Thyroid gland (tissue), 4 donors: Measurements from ENCODE around the gene STK32B. TPM values are rescaled to one million over a fixed set of nuclear protein-coding genes. Genes with fewer than 3 reads are reported as not detected.

Experiments used
- DNase-seq, 2 donors: peaks; one replicate each; pipeline ENCODE4 v3.0.0-alpha.2; 2019
- H3K27ac ChIP-seq, 3 donors: fragments of 200-600 bp; sonication (generic); 1 replicate in 2 of 3; 2 replicates in 1 of 3; pipeline ENCODE4 v1.5.1; 2016 to 2019; ENCODE audit warnings: mild to moderate bottlenecking in 1 of 3, moderate library complexity in 1 of 3
- H3K27me3 ChIP-seq: fragments of 200-600 bp; sonication (generic); one replicate; pipeline ENCODE4 v1.5.1; 2019
- H3K36me3 ChIP-seq, 2 donors: fragments of 200-600 bp; sonication (generic); one replicate each; pipeline ENCODE4 v1.5.1; 2016 to 2019
- H3K4me1 ChIP-seq, 2 donors: fragments of 200-600 bp; sonication (generic); one replicate each; pipeline ENCODE4 v1.5.1; 2017 to 2019
- H3K4me3 ChIP-seq, 3 donors: fragments of 200-600 bp; sonication (generic); replicated peaks in 1 of 3; 1 replicate in 2 of 3; 2 replicates in 1 of 3; pipeline ENCODE4 v1.5.1; 2016; ENCODE audit warnings: mild to moderate bottlenecking in 1 of 3
- H3K9me3 ChIP-seq: fragments of 200-600 bp; sonication (generic); one replicate; pipeline ENCODE4 v1.5.1; 2017
- POLR2A ChIP-seq, 2 donors: fragments of 450-650 bp; IDR thresholded peaks; one replicate each; pipeline ENCODE4 v1.6.1; 2017; ENCODE audit warnings: antibody characterized with exemption in 2 of 2, mild to moderate bottlenecking in 2 of 2, moderate library complexity in 1 of 2
- WGBS, 2 donors: methylation state at CpG; one replicate each; pipeline ENCODE4 v1.1.5; 2017; 5-methylcytosine and 5-hydroxymethylcytosine counted together
- intact Hi-C: fragments of 100-400 bp; cut with DNase I; formaldehyde crosslinking; loops from one replicate; pipeline ENCODE4 v1.15.1; 2023
- total RNA-seq, 4 donors: library from RNA; depleted of rRNA; stranded (reverse); fragments of >200 nt; gene quantifications; one replicate each; pipeline ENCODE4 v1.2.3, GENCODE V29; 2016
- TF ChIP-seq, protein P1 (sequence below), 6 experiments: fragments of 200-600 bp in 3 of 6; fragments of 450-650 bp in 3 of 6; sonication (generic) in 3 of 6; IDR thresholded peaks; one replicate each; pipeline ENCODE4 v1.5.1; 2016 to 2019; ENCODE audit warnings: antibody characterized with exemption in 6 of 6, mild to moderate bottlenecking in 2 of 6, inconsistent platforms in 1 of 6, moderate library complexity in 1 of 6

STK32B gene
- total RNA-seq, 4 donors from 2014 or later: 1.9 to 14.8 (median 4.4) TPM

DNA sequence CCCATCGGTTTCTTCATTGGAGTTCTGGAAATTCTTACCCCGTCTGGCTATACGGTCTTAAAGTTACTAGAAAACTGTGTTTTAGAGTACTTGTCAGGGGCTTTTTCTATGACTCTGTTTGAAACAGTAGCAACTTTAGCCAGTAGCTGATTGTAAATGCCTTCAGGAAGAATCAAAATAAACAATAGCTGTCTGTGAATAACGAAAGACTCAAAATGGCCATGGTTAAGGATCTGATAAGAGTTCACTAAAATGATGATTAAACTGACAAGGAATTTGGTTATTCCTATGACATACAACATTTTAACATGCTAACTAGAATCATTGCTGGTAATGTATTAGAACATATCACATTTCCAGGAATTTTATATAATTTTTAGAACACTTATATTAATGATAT is 466.1 kb downstream of the STK32B start:
- 90% methylated on average over 4 of the region's 4 CpGs for whole genome bisulfite sequencing, 2 donors
- intact Hi-C loops: no loop called here
- TF ChIP-seq POLR2A (IDR thresholded peaks at IDR 0.05): no peak
- TF ChIP-seq, protein P1, sequence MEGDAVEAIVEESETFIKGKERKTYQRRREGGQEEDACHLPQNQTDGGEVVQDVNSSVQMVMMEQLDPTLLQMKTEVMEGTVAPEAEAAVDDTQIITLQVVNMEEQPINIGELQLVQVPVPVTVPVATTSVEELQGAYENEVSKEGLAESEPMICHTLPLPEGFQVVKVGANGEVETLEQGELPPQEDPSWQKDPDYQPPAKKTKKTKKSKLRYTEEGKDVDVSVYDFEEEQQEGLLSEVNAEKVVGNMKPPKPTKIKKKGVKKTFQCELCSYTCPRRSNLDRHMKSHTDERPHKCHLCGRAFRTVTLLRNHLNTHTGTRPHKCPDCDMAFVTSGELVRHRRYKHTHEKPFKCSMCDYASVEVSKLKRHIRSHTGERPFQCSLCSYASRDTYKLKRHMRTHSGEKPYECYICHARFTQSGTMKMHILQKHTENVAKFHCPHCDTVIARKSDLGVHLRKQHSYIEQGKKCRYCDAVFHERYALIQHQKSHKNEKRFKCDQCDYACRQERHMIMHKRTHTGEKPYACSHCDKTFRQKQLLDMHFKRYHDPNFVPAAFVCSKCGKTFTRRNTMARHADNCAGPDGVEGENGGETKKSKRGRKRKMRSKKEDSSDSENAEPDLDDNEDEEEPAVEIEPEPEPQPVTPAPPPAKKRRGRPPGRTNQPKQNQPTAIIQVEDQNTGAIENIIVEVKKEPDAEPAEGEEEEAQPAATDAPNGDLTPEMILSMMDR (IDR thresholded peaks at IDR 0.05): no peak
- Histone ChIP-seq H3K27ac (no peak overlapping the region), H3K9me3 (no peaks in the 10 kb centered on the region), H3K4me3 (no peak overlapping the region), H3K27me3 (no peaks in the 10 kb centered on the region), H3K4me1 (no peaks in the 10 kb centered on the region), H3K36me3 (no peaks in the 10 kb centered on the region)
- no peak for DNase-seq

GRCh38 chr4:5524446-5525299 is 473.4 kb downstream of the STK32B start:
- TF ChIP-seq POLR2A (IDR thresholded peaks at IDR 0.05): no peak
- TF ChIP-seq, protein P1 (IDR thresholded peaks at IDR 0.05): no peak
- Histone ChIP-seq H3K36me3 (no peaks in the 10 kb centered on the region), H3K4me1 (no peaks in the 10 kb centered on the region), H3K9me3 (no peaks in the 10 kb centered on the region), H3K4me3 (no peak overlapping the region), H3K27me3 (no peaks in the 10 kb centered on the region), H3K27ac (no peak overlapping the region)
- 45 to 62% methylated on average over 5 of the region's 5 CpGs for WGBS, 2 donors
- intact Hi-C loops: no loop called here
- DNase-seq: peak in 1 of 2 donors; percentile 7

- H3K27me3 ChIP-seq: no peaks in the 10 kb centered on the region
- no peak for DNase-seq
- H3K4me3 ChIP-seq: no peak overlapping the region
- no peaks in the 10 kb centered on the region for H3K9me3 ChIP-seq
- peaks cover 0 to 7% of the 10 kb centered on the region in 2 donors for H3K36me3 ChIP-seq
- no peak overlapping the region for H3K27ac ChIP-seq
- H3K4me1 ChIP-seq: no peaks in the 10 kb centered on the region
- 67 to 71% methylated on average over 3 of the region's 3 CpGs for WGBS, 2 donors
- intact Hi-C loops: no loop called here
- TF ChIP-seq POLR2A (IDR thresholded peaks at IDR 0.05): no peak
- TF ChIP-seq, protein P1 (IDR thresholded peaks at IDR 0.05): no peak
These were observed 475.0 kb downstream of the STK32B start for GRCh38 chr4:5526080-5526846.

DNA sequence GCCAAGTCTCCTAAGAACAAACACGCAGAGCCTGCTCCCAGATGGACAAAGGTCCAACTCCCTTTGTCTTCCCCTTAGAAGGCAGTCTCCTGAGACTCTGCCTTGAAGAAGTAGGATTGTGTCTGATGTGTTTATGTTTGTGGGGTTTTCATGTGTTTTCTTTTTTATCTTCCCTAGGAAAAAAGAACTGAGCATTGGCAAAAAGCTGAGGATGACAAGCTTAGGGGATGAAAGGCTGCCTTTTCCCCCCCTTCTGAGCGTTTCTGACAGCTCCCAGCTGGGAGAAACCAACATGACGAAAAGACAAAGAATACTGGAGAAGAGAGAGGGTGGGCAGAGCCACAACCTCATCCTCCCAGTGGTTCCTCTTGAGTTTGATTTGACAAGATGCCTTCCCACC is 475.9 kb downstream of the STK32B start:
- Histone ChIP-seq H3K27ac (no peak overlapping the region), H3K36me3 (peaks cover 0 to 7% of the 10 kb centered on the region in 2 donors), H3K4me1 (no peaks in the 10 kb centered on the region), H3K9me3 (no peaks in the 10 kb centered on the region), H3K4me3 (no peak overlapping the region), H3K27me3 (no peaks in the 10 kb centered on the region)
- 74 to 90% methylated on average over 3 of the region's 3 CpGs for WGBS, 2 donors
- DNase-seq: no peak
- no peak for TF ChIP-seq POLR2A (IDR thresholded peaks at IDR 0.05)
- TF ChIP-seq, protein P1 (IDR thresholded peaks at IDR 0.05): no peak
- intact Hi-C loops: no loop called here

- peaks cover 0 to 7% of the 10 kb centered on the region in 2 donors for H3K36me3 ChIP-seq
- no peak for TF ChIP-seq POLR2A (IDR thresholded peaks at IDR 0.05)
- TF ChIP-seq, protein P1 (IDR thresholded peaks at IDR 0.05): no peak
- H3K4me1 ChIP-seq: no peaks in the 10 kb centered on the region
- H3K27me3 ChIP-seq: no peaks in the 10 kb centered on the region
- no peak for DNase-seq
- intact Hi-C loops: no loop called here
- H3K27ac ChIP-seq: no peak overlapping the region
- WGBS, 2 donors: 99 to 100% methylated on average over 4 of the region's 4 CpGs
- no peaks in the 10 kb centered on the region for H3K9me3 ChIP-seq
- no peak overlapping the region for H3K4me3 ChIP-seq
These were observed 476.8 kb downstream of the STK32B start for GRCh38 chr4:5528031-5528436.
